Karpas-422 (cell line): Measurements from ENCODE around the gene OR10G6. TPM values are rescaled to one million over a fixed set of nuclear protein-coding genes. Genes with fewer than 3 reads are reported as not detected.

Experiments
- DNase-seq: peaks from one replicate; pipeline ENCODE4 v3.0.0-alpha.2; 2015
- H2AFZ ChIP-seq: fragments of 200-600 bp; sonication (generic); 2 replicates; pipeline ENCODE4 v1.6.1; 2014; ENCODE audit warnings: antibody characterized with exemption, low read length, mixed read lengths
- H3K27ac ChIP-seq: fragments of 200-600 bp; sonication (generic); 2 replicates; pipeline ENCODE4 v1.5.1; 2014; ENCODE audit warnings: mild to moderate bottlenecking, low read length, moderate library complexity
- H3K27me3 ChIP-seq: fragments of 200-600 bp; sonication (generic); 2 replicates; pipeline ENCODE4 v1.6.1; 2014; ENCODE audit warnings: low read length, mixed read lengths
- H3K36me3 ChIP-seq: fragments of 200-600 bp; sonication (generic); 2 replicates; pipeline ENCODE4 v1.6.1; 2014; ENCODE audit warnings: low read length, mixed read lengths; ENCODE audit not compliant: insufficient read depth
- H3K4me1 ChIP-seq: fragments of 200-600 bp; sonication (generic); 2 replicates; pipeline ENCODE4 v1.6.1; 2014; ENCODE audit warnings: mild to moderate bottlenecking, low read length, mixed read lengths
- H3K4me2 ChIP-seq: fragments of 200-600 bp; sonication (generic); 2 replicates; pipeline ENCODE4 v1.6.1; 2014; ENCODE audit warnings: low read length, low read depth, mild to moderate bottlenecking; ENCODE audit not compliant: poor library complexity, severe bottlenecking
- H3K4me3 ChIP-seq: fragments of 200-600 bp; sonication (generic); 2 replicates; pipeline ENCODE4 v1.5.1; 2014; ENCODE audit warnings: mild to moderate bottlenecking, antibody characterized with exemption, low read length, mixed read lengths
- H3K79me2 ChIP-seq: fragments of 200-600 bp; sonication (generic); 2 replicates; pipeline ENCODE4 v1.6.1; 2014; ENCODE audit warnings: mild to moderate bottlenecking, low read length, mixed read lengths
- H3K9ac ChIP-seq: fragments of 200-600 bp; sonication (generic); 2 replicates; pipeline ENCODE4 v1.6.0; 2014; ENCODE audit warnings: low read length
- H3K9me2 ChIP-seq: fragments of 200-600 bp; sonication (generic), shearing (Covaris generic); replicated peaks from 2 replicates; pipeline ENCODE4 v1.6.0; 2014; ENCODE audit warnings: mild to moderate bottlenecking, low read length, moderate library complexity; ENCODE audit not compliant: insufficient read depth
- H3K9me3 ChIP-seq: fragments of 300-700, 200-600 bp; sonication (generic); 2 replicates; pipeline ENCODE4 v1.6.1; 2014; ENCODE audit warnings: low read length, mixed read lengths
- H4K20me1 ChIP-seq: fragments of 200-600 bp; sonication (generic); 2 replicates; pipeline ENCODE4 v1.6.1; 2014; ENCODE audit warnings: mild to moderate bottlenecking, antibody characterized with exemption, low read length, low read depth; ENCODE audit not compliant: insufficient read depth
- total RNA-seq: library from RNA; depleted of rRNA; stranded (reverse); fragments of >200 nt; shearing (Covaris generic); gene quantifications from 2 replicates; pipeline ENCODE4 v1.2.3, GENCODE V29; 2014; ENCODE audit warnings: low replicate concordance; rRNA removed

Gene OR10G6
- total RNA-seq, 1 experiment from 2014 or later = not detected

DNA sequence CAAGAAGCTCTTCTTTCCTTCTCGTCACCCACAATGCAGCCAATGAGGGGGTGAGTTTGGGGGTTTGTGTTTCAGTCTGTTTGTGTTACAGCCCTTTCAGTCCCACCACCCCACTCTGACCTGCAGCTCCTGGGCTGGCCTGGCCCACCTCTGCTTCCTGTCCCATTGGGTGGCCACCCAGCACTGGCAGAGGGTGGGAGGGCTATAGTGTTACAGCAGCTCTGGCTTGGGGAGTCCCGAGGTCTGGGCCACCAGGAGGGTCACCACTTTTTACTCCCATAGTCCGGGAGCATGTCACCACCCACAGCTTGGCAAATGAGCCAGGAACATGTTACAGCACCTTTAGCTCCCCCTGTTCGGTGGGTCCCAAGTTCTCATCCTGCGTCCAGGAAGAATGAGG lies 15.7 kb downstream of the OR10G6 start:
- Histone ChIP-seq H3K9me2 (no peaks in the 10 kb centered on the region), H3K27ac (no peak overlapping the region), H3K9ac (no peak overlapping the region), H3K9me3 (no peaks in the 10 kb centered on the region), H3K4me1 (no peaks in the 10 kb centered on the region), H3K36me3 (no peaks in the 10 kb centered on the region), H3K27me3 (no peaks in the 10 kb centered on the region), H3K4me3 (no peak overlapping the region), H3K4me2 (no peak overlapping the region), H4K20me1 (no peaks in the 10 kb centered on the region), H3K79me2 (no peaks in the 10 kb centered on the region), H2AFZ (no peak overlapping the region)
- DNase-seq = no peak

DNA sequence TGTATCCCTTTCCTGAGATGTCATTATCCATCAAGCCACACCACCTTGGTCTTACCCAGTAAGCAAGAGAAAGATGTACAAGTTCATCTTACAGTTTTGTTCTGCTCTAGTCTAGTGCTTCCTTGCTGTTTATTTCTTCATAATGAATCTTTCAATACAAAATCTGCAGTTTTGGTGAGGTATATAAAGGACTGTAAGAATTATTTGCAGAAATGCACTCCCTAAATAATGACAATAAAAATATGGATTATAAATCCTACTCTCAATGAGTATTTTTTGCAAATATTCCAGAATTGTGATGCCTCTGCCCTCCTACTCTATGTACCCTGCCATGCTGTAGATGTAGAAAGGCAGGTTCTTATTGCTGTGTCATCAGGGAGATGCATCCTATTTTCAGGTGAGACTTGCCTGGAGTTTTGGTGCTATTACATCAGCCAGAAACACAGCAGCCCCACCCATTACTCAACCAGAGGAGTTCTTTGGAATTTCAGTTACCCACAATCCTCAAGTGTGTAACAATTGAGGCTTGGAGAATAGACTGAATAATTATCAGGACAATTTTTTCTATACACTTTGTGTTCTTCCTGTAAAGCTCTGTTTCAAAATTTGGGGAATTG lies 17.1 kb downstream of the OR10G6 start, which contains the start of gene OR10S1:
TSS of gene OR10S1 (minus strand) at position 51 of the 617 bp plus-strand sequence. CDS start 117 bp downstream, outside the sequence.
- no peaks in the 10 kb centered on the region for H3K36me3 ChIP-seq
- no peak for DNase-seq

DNA sequence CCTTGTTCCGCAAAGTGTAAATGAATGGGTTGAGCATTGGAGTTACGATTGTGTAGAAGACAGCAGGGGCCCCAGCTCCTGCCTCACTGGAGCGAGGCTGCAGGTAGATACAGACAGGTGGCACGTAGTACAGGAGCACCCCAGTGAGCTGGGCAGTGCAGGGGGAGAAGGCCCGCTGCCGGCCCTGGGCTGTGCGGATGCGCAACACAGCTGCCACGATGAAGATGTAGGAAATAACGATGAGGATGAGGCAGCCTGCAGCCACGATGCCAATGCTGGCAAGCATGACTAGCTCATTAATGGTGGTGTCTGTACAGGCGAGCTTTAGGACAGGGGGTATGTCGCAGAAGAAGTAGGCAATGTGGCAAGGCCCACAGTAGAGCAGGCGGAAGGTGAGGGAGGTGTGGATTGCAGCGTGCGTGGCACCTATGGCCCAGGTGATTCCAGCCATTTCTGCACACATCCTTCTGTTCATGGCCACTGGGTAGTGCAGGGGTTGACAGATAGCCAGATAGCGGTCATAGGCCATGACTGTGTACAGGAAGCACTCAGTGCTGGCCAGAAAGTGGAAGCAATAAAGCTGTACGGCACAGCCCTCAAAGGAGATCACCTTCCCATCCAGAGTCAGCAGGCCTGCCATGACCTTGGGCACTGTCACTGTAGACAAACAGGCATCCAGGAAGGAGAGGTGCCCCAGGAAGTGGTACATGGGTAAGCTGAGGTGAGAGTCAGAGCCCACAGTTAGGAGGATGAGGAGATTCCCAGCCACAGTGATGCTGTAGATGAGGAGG lies 18.0 kb downstream of the OR10G6 start:
- Histone ChIP-seq H3K27ac (no peak overlapping the region), H2AFZ (no peak overlapping the region), H3K9me2 (no peaks in the 10 kb centered on the region), H3K9me3 (no peaks in the 10 kb centered on the region), H3K4me2 (no peak overlapping the region), H3K4me3 (no peak overlapping the region), H3K36me3 (no peaks in the 10 kb centered on the region), H3K4me1 (no peaks in the 10 kb centered on the region), H4K20me1 (no peaks in the 10 kb centered on the region), H3K79me2 (no peaks in the 10 kb centered on the region), H3K27me3 (no peaks in the 10 kb centered on the region), H3K9ac (no peak overlapping the region)
- DNase-seq = no peak

More for the DNA sequence above, 17.1 kb downstream of the OR10G6 start, which contains the start of gene OR10S1:
- Histone ChIP-seq H2AFZ (no peak within 1 kb of the TSS), H3K4me3 (no peak within 1 kb of the TSS), H3K27me3 (no peaks in the 10 kb centered on the region), H3K4me2 (no peak within 1 kb of the TSS), H3K4me1 (no peaks in the 10 kb centered on the region), H4K20me1 (no peaks in the 10 kb centered on the region), H3K9me3 (no peaks in the 10 kb centered on the region), H3K79me2 (no peaks in the 10 kb centered on the region), H3K27ac (no peak within 1 kb of the TSS), H3K9ac (no peak within 1 kb of the TSS), H3K9me2 (no peaks in the 10 kb centered on the region)

DNA sequence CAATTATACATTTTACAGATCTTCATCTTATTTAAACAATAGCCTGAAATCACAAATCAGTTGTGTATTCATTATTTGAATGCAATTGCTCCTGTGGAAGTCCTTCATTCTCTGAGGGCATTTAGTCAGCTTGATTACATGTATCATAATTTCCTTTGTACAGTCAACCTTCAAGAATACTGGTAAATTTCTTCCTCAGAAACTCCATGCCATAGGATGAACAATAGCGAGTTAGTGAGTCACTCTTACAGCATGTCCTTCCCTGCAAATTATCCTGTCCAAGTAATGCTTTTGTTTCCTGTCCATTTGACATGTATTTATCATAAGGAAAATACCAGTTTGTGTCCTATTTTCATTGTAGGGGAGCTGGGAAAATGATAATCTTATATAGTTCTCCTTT lies 21.1 kb downstream of the OR10G6 start:
- Histone ChIP-seq H3K4me2 (no peak overlapping the region), H3K9me2 (no peaks in the 10 kb centered on the region), H3K36me3 (no peaks in the 10 kb centered on the region), H3K27me3 (no peaks in the 10 kb centered on the region), H2AFZ (no peak overlapping the region), H3K4me3 (no peak overlapping the region), H3K9ac (no peak overlapping the region), H3K79me2 (no peaks in the 10 kb centered on the region), H3K4me1 (no peaks in the 10 kb centered on the region), H3K27ac (no peak overlapping the region), H3K9me3 (no peaks in the 10 kb centered on the region), H4K20me1 (no peaks in the 10 kb centered on the region)
- DNase-seq = no peak

DNA sequence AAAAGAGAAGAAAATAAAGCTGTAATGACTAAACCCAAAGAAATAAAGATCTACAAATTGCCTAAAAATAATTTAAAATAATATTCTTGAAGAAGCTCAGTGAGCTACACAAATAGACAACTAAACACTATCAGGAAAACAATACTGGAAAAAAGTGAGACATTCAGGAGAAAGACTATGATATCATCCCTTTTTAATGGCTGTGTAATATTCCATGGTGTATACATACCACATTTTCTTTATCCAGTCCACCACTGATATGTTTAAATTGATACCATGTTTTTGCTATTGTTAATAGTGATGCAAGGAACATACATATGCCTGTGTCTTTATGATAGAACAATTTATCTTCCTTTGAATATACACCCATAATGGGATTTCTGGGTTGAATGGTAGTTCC lies 38.2 kb downstream of the OR10G6 start:
- Histone ChIP-seq H2AFZ (no peak overlapping the region), H4K20me1 (no peaks in the 10 kb centered on the region), H3K27me3 (no peaks in the 10 kb centered on the region), H3K9me3 (no peaks in the 10 kb centered on the region), H3K9me2 (no peaks in the 10 kb centered on the region), H3K36me3 (no peaks in the 10 kb centered on the region), H3K79me2 (no peaks in the 10 kb centered on the region), H3K4me2 (no peak overlapping the region), H3K9ac (no peak overlapping the region), H3K4me1 (no peaks in the 10 kb centered on the region), H3K27ac (no peak overlapping the region), H3K4me3 (no peak overlapping the region)
- DNase-seq = no peak

DNA sequence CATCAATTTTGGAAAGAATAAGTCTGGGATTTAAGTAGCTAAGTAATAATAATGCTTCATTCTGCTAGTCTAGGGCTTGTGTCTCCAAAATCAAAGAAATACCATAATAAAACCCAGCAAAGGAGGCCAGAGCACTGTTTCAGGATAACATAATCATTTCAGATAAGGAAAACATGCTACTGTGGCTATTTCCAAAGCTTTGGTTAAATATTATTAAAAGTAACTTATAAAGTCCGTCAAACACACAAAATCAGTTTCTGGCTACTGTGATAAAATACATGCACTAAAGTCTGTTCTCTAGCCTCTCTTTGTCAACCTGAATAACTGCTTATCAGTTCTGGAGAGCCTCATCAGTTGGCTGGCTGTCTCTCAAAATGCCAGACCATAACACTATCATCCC lies 49.8 kb downstream of the OR10G6 start:
- DNase-seq = no peak
- H3K4me3 ChIP-seq = no peak overlapping the region

More for the DNA sequence above, 49.8 kb downstream of the OR10G6 start:
- Histone ChIP-seq H3K4me2 (no peak overlapping the region), H3K27me3 (no peaks in the 10 kb centered on the region), H3K27ac (no peak overlapping the region), H3K36me3 (no peaks in the 10 kb centered on the region), H3K9me2 (no peaks in the 10 kb centered on the region), H4K20me1 (no peaks in the 10 kb centered on the region), H3K4me1 (no peaks in the 10 kb centered on the region), H3K9ac (no peak overlapping the region), H3K9me3 (no peaks in the 10 kb centered on the region), H2AFZ (no peak overlapping the region), H3K79me2 (no peaks in the 10 kb centered on the region)

Other genes starting within 250 kb of the OR10G6 start
- gene OR6X1, start 240.6 kb downstream of the OR10G6 start, total RNA-seq = not detected in 2 replicates
- gene OR6M1, start 188.8 kb downstream of the OR10G6 start, total RNA-seq = not detected in 2 replicates
- not detected in 2 replicates for gene TMEM225, start 109.5 kb downstream of the OR10G6 start, total RNA-seq
- not detected in 2 replicates for gene OR8D4, start 93.0 kb downstream of the OR10G6 start, total RNA-seq
- gene OR4D5, start 55.5 kb downstream of the OR10G6 start, total RNA-seq = not detected in 2 replicates
- not detected in 2 replicates for gene OR6T1, start 51.3 kb downstream of the OR10G6 start, total RNA-seq
- gene OR10S1, start 17.4 kb downstream of the OR10G6 start, total RNA-seq = not detected in 2 replicates
- not detected in 2 replicates for gene OR10G4, start 17.8 kb upstream of the OR10G6 start, total RNA-seq
- not detected in 2 replicates for gene OR10G9, start 27.9 kb upstream of the OR10G6 start, total RNA-seq
- not detected in 2 replicates for gene OR10G8, start 31.6 kb upstream of the OR10G6 start, total RNA-seq
- gene OR10G7, start 46.2 kb upstream of the OR10G6 start, total RNA-seq = not detected in 2 replicates
- gene VWA5A, start 120.3 kb upstream of the OR10G6 start, total RNA-seq = not detected in 2 replicates
- not detected in 2 replicates for gene OR10D3, start 188.2 kb upstream of the OR10G6 start, total RNA-seq
- gene OR8G1, start 245.9 kb upstream of the OR10G6 start, total RNA-seq = not detected in 2 replicates